NB4 (cell line): ENCODE measurements around the gene CYP4F22.
A peak's percentile ranks its signal among the peaks of the same experiment; 100 is the strongest.

ENCODE experiments used
- DNase-seq: peaks from one replicate; pipeline ENCODE4 v3.0.0; 2010; ENCODE audit warnings: low read depth
- H3K4me3 ChIP-seq: one replicate; pipeline ENCODE4 v1.5.1; 2011; ENCODE audit warnings: mild to moderate bottlenecking, low read depth, low read length, moderate library complexity
- MYC ChIP-seq: IDR thresholded peaks from 2 replicates; pipeline ENCODE4 v1.6.1; 2011; ENCODE audit warnings: low read depth, low read length
- POLR2A ChIP-seq: IDR thresholded peaks from 2 replicates; pipeline ENCODE4 v1.6.1; 2011; ENCODE audit warnings: mild to moderate bottlenecking; ENCODE audit not compliant: insufficient read length; ENCODE audit errors: extremely low read depth
- TF ChIP-seq, protein P1 (sequence below): IDR thresholded peaks from 2 replicates; pipeline ENCODE4 v1.6.1; 2011; ENCODE audit warnings: low read depth, low read length
- TF ChIP-seq, protein P2 (sequence below): IDR thresholded peaks from one replicate; pipeline ENCODE4 v1.5.1; 2012; ENCODE audit warnings: low read depth, low read length

Gene CYP4F22

DNA sequence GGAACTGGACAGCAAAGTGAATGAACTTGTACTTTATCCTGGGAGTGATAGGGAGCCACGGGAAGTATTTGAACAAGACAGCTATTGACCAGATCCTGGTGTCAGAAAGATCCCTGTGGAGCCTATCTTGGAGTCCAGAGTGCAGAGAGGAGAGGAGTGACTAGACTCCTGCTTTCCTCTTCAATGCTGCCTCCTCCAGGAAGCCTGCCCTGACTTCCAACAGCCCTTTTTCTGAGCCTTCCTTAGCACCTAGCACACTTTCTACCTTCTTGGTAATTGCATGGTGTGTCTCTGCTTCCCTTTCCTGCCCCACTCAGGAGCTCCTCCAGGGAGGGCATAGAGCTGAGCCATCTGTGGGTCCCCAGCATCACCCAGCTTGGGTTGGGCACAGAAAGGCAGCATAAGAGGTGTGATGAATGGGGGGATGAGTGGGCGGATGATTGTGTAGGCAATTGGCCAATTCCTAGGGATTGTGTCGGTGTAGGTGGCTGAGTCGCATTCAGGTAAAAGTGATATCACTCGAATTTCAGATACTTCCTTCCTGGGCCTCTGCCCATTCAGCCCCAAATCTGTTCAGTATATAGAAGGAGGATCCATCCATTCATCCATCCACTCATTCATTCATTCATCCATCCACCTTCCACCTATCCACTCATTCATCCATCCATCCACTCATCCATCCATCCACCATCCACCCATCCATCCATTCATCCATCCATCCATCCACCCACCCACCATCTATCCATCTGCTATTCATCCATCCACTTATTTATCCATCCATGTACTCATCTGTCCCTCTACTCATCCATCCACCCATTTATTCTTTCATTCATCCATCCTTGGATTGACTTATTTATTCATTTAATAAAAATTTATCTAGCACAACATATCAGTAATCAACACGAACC, 26.9 kb downstream of the CYP4F22 start:
- no peak for DNase-seq
- TF ChIP-seq MYC (no peak), POLR2A (no peak)
- TF ChIP-seq, protein P1, sequence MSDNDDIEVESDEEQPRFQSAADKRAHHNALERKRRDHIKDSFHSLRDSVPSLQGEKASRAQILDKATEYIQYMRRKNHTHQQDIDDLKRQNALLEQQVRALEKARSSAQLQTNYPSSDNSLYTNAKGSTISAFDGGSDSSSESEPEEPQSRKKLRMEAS: no peak
- TF ChIP-seq, protein P2, sequence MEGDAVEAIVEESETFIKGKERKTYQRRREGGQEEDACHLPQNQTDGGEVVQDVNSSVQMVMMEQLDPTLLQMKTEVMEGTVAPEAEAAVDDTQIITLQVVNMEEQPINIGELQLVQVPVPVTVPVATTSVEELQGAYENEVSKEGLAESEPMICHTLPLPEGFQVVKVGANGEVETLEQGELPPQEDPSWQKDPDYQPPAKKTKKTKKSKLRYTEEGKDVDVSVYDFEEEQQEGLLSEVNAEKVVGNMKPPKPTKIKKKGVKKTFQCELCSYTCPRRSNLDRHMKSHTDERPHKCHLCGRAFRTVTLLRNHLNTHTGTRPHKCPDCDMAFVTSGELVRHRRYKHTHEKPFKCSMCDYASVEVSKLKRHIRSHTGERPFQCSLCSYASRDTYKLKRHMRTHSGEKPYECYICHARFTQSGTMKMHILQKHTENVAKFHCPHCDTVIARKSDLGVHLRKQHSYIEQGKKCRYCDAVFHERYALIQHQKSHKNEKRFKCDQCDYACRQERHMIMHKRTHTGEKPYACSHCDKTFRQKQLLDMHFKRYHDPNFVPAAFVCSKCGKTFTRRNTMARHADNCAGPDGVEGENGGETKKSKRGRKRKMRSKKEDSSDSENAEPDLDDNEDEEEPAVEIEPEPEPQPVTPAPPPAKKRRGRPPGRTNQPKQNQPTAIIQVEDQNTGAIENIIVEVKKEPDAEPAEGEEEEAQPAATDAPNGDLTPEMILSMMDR: no peak
- no peak overlapping the region for H3K4me3 ChIP-seq

DNA sequence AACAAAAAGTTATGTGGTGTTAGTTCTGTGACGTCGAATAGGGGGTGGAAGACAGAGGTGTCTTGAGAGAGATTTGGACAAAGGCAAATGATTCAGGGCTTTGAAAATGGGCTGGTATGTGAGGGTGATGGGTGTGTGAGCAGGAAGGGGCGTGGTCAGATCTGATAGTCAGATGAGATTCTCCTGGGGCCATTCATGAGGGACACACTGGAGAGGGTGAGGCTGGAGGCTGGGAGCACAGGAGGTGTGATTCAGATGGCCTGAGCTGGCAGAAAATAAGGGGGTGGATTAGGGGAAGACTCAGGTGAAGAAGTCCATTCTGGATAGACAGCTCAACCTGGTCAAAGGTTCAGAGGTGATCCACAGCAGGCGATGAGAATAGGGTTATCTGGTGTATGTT, 28.0 kb downstream of the CYP4F22 start:
- no peak for DNase-seq
- TF ChIP-seq POLR2A (no peak), MYC (no peak)
- TF ChIP-seq, protein P2: no peak
- TF ChIP-seq, protein P1: no peak
- no peak overlapping the region for H3K4me3 ChIP-seq

DNA sequence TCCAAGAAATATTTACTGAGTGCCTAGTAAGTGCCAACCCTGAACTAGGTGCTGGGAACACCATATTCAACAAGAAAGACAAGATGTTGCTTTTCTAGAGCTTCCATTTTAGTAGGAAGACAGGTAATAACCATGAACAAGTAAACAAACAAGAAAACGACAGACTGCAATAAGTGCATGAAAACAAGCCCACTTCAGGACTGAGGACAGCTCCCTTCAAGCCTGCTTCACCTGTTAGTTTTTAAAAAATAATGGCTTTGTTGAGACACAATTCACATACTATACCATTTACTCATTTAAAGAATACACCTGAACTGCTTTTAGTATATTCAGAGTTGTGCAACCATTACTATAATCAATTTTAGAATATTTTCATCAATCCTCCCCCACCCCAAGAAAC, 30.4 kb downstream of the CYP4F22 start:
- DNase-seq: peak; percentile 42
- TF ChIP-seq POLR2A (no peak), MYC (no peak)
- TF ChIP-seq, protein P1: no peak
- TF ChIP-seq, protein P2: no peak
- H3K4me3 ChIP-seq: no peak overlapping the region

DNA sequence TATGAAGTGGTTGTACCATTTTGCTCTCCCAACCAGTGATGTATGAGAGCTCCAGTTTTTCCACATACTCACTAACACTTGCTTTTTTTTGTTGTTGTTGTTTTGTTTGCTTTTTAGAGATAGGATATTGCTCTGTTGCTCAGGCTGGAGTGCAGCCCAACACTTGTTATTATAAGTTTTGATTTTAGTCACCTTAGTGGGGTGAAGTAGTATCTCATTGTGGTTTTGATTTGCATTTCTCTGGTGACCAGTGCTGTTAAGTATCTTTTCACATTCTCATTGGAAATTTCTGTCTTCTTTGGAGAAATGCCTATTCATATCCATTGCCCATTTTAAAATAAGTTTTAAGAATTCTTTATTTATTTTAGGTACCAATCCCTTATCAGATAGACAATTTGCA, 31.3 kb downstream of the CYP4F22 start:
- no peak overlapping the region for H3K4me3 ChIP-seq
- TF ChIP-seq MYC (no peak), POLR2A (no peak)
- TF ChIP-seq, protein P1: no peak
- TF ChIP-seq, protein P2: no peak
- DNase-seq: no peak

DNA sequence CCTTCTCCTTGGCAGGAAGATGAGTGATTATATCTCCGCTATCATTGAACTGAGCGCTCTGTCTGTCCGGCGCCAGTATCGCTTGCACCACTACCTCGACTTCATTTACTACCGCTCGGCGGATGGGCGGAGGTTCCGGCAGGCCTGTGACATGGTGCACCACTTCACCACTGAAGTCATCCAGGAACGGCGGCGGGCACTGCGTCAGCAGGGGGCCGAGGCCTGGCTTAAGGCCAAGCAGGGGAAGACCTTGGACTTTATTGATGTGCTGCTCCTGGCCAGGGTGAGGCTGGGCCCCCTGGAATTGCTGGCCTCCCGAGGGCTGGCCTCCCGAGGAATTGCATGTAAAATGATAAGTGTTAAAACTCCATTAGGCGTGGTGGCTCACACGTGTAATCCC, 32.1 kb downstream of the CYP4F22 start:
- TF ChIP-seq POLR2A: no peak
- TF ChIP-seq MYC: no peak
- TF ChIP-seq, protein P2: no peak
- TF ChIP-seq, protein P1: no peak
- DNase-seq: no peak
- H3K4me3 ChIP-seq: no peak overlapping the region
